K562 (cell line): ENCODE measurements around the gene CD14. TPM values are rescaled to one million over a fixed set of nuclear protein-coding genes. Genes with fewer than 3 reads are reported as not detected.

Source experiments
- BMI1 ChIP-seq: fragments of 150-350 bp; IDR thresholded peaks from 2 replicates; pipeline ENCODE4 v1.6.1; 2014; ENCODE audit warnings: low read length
- CBX1 ChIP-seq: sonication (generic); IDR thresholded peaks from 2 replicates; pipeline ENCODE4 v1.6.1; 2016; ENCODE audit warnings: antibody characterized with exemption, low read depth, mild to moderate bottlenecking
- CHD7 ChIP-seq: fragments of 200-600 bp; sonication (generic); IDR thresholded peaks from one replicate; pipeline ENCODE4 v1.6.1; 2012; ENCODE audit warnings: mild to moderate bottlenecking, low read depth, low read length, inconsistent platforms
- CTCF ChIP-seq, 3 experiments: IDR thresholded peaks in 2 of 3; conservative IDR thresholded peaks in 1 of 3; 2 replicates each; pipeline ENCODE4 v1.5.1; 2011 to 2012; ENCODE audit warnings: low read length in 3 of 3, mild to moderate bottlenecking in 3 of 3, control low read depth in 2 of 3, improper control_type of control experiment in 1 of 3, inconsistent platforms in 1 of 3, low read depth in 1 of 3, mixed read lengths in 1 of 3, moderate library complexity in 1 of 3; ENCODE audit not compliant: insufficient read depth in 2 of 3
- EP400 ChIP-seq: fragments of 450-650 bp; IDR thresholded peaks from 2 replicates; pipeline ENCODE4 v1.6.1; 2017; ENCODE audit warnings: antibody characterized with exemption, mild to moderate bottlenecking, moderate library complexity
- GATA2 ChIP-seq: sonication (generic); formaldehyde crosslinking; IDR thresholded peaks from 2 replicates; pipeline ENCODE4 v1.4.0; 2020; ENCODE audit warnings: mild to moderate bottlenecking, missing genetic modification reagents
- POLR2A ChIP-seq: fragments of 450-650 bp; conservative IDR thresholded peaks from 2 replicates; pipeline ENCODE4 v1.6.1; 2016
- polyA plus RNA-seq, 8 experiments: library from polyadenylated mRNA; depleted of rRNA in 4 of 8; stranded (reverse) in 5 of 8; unstranded in 3 of 8; fragments of >200 nt; fragmentation: Nextera tagmentation in 2 of 8; fragmentation: Illumina TruSeq in 1 of 8; extraction: Ambion mirVana in 2 of 8; extraction: Trizol in 1 of 8; gene quantifications; 2 replicates each; pipeline versions ENCODE4 v1.2.1 to v1.2.3, GENCODE V29; 2011 to 2014; ENCODE audit warnings: inconsistent platforms in 1 of 8, missing spikeins in 1 of 8
- total RNA-seq, 7 experiments: library from RNA; depleted of rRNA in 6 of 7; stranded (reverse); fragments of >200 nt in 6 of 7; fragmentation: Illumina TruSeq in 2 of 7; extraction: Trizol in 2 of 7; gene quantifications; 2 replicates each; pipeline versions ENCODE4 v1.2.1 to v1.2.3, GENCODE V29; 2011 to 2021; ENCODE audit warnings: low replicate concordance in 1 of 7
- TF ChIP-seq, protein P1 (sequence below), 3 experiments: fragments of 200-800 bp in 1 of 3; sonication (Bioruptor generic) in 1 of 3; sonication (generic) in 1 of 3; formaldehyde crosslinking in 1 of 3; IDR thresholded peaks; 2 replicates each; pipeline versions ENCODE4 v1.6.1 to v1.8.0; 2016 to 2022; ENCODE audit warnings: mild to moderate bottlenecking in 2 of 3, missing compliant biosample characterization in 2 of 3, missing genetic modification characterization in 2 of 3, missing genetic modification reagents in 1 of 3
- TF ChIP-seq, protein P2 (sequence below): sonication (generic); formaldehyde crosslinking; IDR thresholded peaks from 2 replicates; pipeline ENCODE4 v1.8.1; 2023; ENCODE audit warnings: mild to moderate bottlenecking, missing genetic modification reagents

CD14 gene
- total and polyA plus RNA-seq, 9 of the 15 experiments (the other 6 are each of a cell fraction or from before 2014, with no cell fraction given) = 0.07 to 0.47 (median 0.14) TPM; not detected in 2

DNA sequence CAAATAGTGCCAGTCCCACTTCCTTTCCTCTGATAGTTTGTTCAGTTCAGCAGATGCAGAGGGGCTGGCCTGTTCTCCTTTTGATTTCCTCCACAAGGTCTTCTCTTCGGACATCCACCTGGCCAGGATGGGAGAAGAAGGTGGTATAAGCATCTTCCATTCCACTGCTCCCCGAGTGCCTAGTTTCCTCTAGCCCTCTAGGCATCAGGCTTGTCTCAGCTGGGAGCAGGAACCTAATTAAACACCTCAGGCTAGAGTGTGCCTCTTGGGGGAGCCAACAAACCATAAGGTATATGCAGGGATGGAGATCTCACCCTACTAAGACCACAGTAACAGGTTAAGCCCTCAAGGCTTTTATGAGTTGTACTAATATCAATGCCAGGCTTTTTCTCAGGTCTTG, 41.2 kb upstream of the CD14 start (continued):
- no peak for TF ChIP-seq CHD7
- TF ChIP-seq, protein P1, sequence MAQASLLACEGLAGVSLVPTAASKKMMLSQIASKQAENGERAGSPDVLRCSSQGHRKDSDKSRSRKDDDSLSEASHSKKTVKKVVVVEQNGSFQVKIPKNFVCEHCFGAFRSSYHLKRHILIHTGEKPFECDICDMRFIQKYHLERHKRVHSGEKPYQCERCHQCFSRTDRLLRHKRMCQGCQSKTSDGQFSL (CRISPR knock-in tag; IDR thresholded peaks at IDR 0.05) = no peak
- TF ChIP-seq, protein P1 (tag; IDR thresholded peaks at IDR 0.05) = no peak
- TF ChIP-seq EP400 = no peak
- no peak for TF ChIP-seq BMI1
- TF ChIP-seq, protein P2, sequence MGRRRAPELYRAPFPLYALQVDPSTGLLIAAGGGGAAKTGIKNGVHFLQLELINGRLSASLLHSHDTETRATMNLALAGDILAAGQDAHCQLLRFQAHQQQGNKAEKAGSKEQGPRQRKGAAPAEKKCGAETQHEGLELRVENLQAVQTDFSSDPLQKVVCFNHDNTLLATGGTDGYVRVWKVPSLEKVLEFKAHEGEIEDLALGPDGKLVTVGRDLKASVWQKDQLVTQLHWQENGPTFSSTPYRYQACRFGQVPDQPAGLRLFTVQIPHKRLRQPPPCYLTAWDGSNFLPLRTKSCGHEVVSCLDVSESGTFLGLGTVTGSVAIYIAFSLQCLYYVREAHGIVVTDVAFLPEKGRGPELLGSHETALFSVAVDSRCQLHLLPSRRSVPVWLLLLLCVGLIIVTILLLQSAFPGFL (CRISPR knock-in tag) = no peak
- no peak for TF ChIP-seq GATA2 (CRISPR knock-in tag)
- no peak for TF ChIP-seq POLR2A
- no peak for TF ChIP-seq CBX1
- TF ChIP-seq CTCF (IDR thresholded peaks at IDR 0.05 in 2 of 3, conservative IDR thresholded peaks at IDR 0.05 in 1 of 3; ENCODE audit: insufficient read depth in 2 of 3, low read depth in 1 of 3, low read length in 3 of 3) = peak in 1 of 3 experiments; percentile 16; a peak in 2 of 6 replicates
